Neural progenitor cell (in vitro differentiated cells): ENCODE data around the gene HIF1AN.

Experiments
- CTCF ChIP-seq: fragments of 200-600 bp; sonication (generic); IDR thresholded peaks from 2 replicates; pipeline ENCODE4 v1.5.1; 2017; ENCODE audit warnings: antibody characterized with exemption, mild to moderate bottlenecking
- EZH2 ChIP-seq: fragments of 200-600 bp; sonication (generic); IDR thresholded peaks from 2 replicates; pipeline ENCODE4 v1.6.1; 2017; ENCODE audit warnings: antibody characterized with exemption, mild to moderate bottlenecking, moderate library complexity
- EZH2phosphoT487 ChIP-seq: fragments of 200-600 bp; sonication (generic); IDR thresholded peaks from 2 replicates; pipeline ENCODE4 v1.6.1; 2017; ENCODE audit warnings: antibody characterized with exemption

- TF ChIP-seq EZH2phosphoT487 = no peak
- TF ChIP-seq CTCF = no peak
- TF ChIP-seq EZH2 = no peak
These were observed 24.5 kb downstream of the HIF1AN start for GRCh38 chr10:100560248-100560647.
